GM18499 (cell line): ENCODE results near the gene PNLIP.

Experiments used
- ATAC-seq: cut with Tn5 transposase; IDR thresholded peaks from one replicate; pipeline ENCODE4 v1.9.1; 2021; ENCODE audit warnings: moderate number of reproducible peaks; ENCODE audit not compliant: insufficient read depth, unreplicated experiment

The PNLIP gene

DNA sequence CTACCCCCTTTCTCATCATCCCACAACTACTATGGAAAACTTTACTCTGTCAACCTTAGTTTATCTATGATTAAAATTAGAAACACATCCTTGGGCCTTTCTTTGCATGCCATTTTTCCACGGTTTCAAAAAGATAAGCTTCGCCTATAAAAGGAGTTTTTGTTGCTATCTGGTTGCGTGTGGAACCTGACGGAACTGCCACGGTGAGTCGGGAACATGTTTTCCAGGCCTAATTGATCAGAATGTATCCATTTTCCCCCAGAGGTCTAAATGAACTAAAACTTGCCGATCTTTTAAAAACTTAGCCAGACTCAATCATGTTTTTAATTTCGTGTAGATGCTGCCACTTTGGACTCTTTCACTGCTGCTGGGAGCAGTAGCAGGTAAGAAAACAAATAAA, at the start of gene PNLIP:
TSS of gene PNLIP (plus strand) at position 176 of the 400 bp plus-strand sequence. CDS start at position 338, 162 bp downstream.
- ATAC-seq = no peak

DNA sequence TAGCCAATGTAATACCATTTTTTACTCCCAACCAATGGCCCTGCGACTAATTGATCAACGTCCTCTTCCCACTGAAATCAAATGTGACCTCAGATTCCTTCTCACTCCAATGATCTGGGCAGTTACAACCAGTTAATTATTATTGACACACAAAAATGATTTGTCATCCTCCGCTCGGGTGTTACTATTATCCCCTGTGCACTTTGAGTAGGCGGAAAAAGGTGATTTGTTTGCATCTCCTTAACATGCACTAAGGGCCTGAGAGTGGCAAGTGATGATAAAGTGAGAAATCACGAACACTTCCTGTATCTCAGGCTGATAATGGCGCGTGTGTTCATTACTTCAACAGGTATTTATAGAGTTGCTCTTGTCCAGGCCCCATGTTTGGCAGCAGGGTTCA, 40.9 kb upstream of the PNLIP start:
- no peak for ATAC-seq

DNA sequence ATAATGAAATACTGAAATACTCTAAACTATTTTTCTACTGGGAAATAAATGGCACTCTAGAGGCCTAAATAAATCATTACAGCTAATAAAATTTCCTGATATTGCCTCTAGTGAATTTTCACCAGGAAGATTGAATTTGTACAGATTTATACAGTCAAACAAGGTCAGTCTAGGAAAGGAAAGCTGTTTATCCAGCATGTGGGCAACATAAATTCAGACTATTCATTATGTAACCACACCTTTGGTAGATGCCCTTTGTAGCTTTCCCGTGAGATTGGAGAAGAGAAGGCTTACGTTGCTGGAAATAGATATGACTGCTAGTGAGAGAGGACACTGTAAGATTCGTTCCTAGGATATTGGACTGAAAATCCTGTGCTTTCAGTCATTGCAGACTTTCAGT, 35.2 kb upstream of the PNLIP start:
- no peak for ATAC-seq

DNA sequence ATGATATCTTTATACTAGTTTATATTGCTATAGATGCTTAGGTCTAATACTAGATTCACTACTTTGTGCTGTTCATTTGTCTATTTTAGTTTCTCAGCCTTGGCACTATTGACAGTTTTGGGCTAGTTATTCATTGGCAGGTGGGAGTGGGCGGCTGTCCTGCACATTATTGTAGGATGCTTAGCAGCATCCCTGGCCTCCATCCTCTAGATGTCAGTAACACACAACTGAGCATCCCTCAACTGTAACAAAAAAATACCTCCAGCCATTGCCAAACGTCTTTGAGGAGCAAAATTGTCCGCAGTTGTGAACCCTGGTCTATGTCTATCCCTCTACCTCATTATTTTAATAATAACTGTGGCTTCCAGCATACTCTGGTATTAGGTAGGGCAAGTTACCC, 34.4 kb upstream of the PNLIP start:
- no peak for ATAC-seq

DNA sequence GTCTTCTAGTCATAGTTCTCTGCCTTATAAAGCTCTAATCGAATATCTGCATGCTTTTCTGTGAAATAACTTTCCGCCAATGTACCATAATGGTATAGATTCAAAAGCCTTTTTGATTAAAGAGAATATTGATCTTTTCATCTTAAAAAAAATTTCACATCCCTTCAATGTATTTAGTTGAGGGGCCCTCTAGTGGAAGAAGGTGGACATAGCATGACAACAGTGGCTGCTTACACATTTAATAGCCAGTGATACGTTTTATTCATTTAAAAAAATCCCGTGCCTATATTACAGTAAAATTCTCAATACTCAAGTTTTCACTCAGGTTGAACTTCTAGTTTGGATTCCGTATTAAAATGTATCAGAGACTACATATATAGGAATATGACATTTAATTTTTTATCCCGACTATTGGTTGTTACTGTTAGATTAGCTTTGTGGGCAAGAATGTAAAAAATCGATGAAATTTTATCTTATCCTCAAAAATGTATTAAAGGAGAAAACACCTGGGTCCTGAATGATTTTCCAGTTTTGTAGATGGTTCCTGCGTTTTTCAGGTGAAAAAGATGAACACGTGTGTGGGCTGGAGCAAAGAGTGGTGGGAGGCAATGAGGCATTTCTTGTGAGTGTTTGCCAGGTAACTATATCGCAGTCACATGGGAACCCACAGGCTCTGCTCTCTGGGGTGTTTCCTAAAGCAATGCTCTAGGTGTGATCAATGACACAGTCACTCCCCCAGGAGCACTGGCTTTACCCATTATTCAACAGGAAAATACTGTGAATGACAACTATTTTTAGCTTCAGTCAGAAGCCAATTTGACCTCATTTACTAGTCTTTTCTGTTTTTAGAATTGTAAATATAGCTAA, 24.1 kb upstream of the PNLIP start:
- no peak for ATAC-seq

DNA sequence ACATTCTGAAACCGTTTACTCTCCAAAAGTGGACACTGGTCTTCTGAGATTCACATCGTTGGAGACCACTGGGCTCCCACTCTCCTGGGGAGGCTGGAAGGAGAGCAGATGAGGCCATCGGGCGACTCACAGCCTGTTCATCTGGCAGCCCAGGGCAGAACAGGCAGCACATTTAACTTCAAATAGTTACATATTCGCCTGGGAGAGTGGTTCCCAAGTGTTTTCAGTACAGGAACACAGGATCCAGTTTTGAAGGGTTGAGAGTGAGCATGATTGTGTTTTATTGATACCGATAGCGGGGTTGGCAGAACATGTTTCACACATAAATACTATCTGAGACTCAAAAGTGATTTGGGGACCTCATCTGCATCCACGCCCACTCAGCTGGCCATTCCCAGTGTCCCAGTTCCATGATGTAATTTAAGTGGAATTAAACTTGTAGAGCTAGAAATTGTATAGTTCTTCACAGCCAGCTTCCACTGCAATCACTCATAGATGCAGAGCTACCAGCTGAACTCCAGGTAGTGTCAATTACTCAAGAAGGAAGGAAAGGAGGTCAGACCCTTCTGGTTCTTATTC, 22.8 kb upstream of the PNLIP start:
- no peak for ATAC-seq

DNA sequence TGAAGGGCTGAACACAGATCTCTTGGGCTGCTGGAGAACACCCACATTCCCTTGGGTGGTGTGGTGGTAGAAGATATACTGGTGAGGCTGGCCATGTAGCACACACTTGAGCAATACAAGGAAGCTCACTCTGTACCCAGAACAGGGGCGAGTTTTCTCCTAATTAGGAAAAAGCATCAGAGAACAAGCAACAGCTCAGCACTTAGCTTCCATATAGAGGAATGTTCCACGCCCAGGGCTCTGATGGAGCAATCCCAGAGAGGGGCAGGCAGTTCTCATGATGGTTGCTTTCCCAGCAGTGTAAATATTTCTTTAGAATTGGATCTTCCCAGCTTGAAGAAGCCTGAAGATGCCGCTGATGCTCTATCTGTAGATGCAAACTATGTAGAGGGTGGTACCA, 21.0 kb upstream of the PNLIP start:
- ATAC-seq = no peak

DNA sequence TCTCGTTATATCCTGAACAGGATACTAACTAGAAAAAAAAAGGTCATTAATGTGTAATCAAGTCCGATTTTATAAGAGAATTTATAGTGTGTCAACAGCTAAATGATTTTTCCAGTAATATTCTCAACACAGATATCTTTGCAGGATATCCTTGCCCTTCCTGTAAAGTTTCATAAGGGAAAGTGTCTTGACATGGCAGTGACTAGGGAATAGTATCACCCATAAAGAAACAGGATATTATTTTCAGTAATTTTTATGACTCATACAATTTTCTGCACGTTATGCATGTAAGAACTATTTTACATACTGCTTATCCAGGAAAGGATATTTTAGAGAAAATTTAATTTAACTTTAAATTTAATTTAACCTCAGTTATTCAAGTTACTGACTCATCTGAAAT, 19.5 kb upstream of the PNLIP start:
- ATAC-seq = no peak

DNA sequence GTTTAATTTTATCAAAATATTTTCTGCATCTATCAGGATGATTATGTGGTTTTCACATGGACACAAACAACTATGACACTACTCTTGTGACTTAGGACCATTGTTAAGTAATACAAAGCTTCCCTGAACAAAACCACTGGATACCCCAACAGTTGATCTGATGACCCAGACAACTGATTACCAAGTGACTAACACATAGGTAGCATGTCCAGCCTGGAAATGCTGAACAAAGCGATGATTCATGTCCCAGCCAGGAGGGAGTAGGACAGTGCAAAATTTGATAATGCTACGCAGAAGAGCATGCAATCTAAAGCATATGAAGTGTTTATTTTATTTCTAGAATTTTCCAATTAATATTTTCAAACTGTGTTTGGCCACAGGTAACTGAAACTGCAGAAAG, 8.9 kb upstream of the PNLIP start:
- ATAC-seq = no peak

DNA sequence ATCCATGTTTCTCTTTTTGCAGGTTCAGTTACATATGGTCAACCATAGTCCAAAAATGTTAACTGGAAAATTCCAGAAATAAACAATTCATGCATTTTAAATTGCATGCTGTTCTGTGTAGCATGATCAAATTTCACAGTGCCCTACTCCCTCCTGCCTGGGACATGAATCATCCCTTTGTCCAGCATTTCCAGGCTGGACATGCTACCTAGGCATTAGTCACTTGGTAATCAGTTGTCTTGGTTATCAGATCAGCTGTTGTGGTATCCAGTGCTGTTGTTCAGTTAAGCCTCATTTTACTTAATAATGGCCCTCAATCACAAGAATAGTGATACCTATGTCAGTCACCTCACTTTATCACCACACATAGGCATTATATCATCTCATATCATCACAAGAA, 7.3 kb upstream of the PNLIP start:
- ATAC-seq = no peak

DNA sequence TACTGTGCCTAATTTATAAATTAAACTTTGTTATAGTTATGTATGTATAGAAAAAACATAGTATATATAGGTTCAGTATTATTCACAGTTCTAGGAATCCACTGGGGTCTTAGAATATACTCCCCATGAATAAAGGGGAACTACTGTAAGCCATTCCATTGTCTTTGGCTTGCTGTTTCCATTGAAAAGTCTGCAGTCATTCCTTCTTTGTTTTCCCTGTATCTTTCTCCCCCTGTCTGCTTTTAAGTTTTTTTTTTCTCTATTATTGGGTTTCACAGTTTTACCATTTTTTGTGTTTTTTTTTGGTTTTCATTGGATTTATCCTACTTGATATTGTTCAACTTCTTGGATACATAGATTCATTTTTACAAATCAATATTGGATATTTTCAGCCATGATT, 6.7 kb upstream of the PNLIP start:
- no peak for ATAC-seq

DNA sequence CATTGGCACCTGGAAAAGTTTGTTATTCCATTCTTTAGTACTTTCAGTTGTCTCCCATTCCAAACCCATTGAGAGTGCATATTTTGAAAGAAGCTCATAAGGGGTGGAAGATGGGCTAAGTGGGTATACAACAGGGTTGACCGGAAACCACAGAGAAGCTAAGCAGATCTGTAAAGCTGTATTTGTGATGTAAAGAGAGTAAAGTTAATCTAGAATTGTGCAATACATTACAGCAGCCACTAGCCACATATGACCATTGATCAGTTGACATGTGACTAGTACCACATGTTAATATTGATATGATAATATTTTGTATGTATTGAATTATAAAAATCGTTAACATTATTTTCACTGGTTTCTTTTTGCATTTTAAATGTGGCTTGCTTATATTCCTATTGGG, 4.9 kb upstream of the PNLIP start:
- ATAC-seq = no peak

DNA sequence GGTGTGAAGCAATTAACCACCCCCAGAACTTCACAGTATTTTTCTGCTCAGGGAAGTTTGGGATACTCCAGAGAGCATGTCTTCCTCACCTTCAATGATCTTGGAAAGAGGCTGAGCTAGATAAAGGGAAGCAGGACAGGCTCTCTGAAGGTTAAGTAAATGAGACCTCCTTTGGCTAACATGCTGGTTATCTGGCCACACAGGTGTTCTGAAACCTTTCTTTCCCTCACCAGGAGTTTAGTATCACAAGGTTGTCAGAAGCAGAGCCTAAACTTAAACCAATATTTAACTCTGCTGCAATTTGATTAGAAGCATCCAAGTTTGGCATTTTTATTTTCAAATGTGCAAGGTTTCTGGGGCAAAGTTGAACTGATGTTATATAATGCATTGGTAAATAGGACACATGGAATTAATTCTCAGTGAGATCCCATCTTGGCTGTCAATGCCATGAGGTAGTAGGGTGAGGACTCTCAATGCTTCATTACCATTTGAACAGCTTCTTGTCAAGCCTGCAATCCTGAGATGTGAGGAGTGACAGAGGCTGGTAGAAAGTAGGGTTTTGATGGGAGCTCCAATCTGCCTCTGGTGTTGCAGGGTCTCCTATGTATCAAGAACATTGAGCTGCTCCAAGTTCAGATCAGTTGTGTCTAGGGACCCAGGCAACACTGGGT, 3.6 kb upstream of the PNLIP start:
- ATAC-seq = no peak

DNA sequence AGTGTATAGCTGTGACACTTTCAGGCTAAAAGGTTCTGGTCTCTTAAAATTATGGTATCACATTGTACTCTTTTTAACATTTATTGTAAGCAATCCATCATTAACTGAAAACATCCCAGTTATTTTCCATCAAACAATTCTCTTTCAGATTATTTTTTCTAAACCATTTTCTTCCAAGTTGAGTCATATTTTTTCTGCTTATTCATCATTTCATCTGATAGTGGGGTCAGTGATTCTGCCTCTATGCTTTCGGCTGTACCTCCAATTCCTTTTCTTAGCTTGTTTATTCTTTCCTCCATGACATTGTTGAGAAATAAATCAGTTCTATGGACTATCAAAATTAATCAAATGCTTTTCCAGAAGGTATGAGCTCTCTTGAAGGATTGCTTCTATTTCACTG, 609 bp upstream of the PNLIP start:
- ATAC-seq = no peak

DNA sequence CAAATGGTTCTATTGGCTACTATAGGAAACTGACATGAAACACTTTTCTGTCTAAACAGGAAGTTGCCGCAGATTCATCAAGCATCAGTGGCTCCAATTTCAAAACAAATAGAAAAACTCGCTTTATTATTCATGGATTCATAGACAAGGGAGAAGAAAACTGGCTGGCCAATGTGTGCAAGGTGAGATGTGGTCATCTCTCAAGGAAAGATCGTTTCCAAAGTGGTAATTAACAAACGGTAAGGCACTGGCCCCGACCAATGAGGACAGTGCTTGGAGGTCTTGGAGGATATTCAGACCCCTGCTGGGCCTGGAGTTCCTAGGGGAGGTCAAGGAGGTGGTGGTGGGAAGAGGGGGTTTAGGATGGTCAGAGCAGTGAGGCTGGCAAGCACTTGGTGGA, 2.6 kb downstream of the PNLIP start:
- ATAC-seq = no peak

DNA sequence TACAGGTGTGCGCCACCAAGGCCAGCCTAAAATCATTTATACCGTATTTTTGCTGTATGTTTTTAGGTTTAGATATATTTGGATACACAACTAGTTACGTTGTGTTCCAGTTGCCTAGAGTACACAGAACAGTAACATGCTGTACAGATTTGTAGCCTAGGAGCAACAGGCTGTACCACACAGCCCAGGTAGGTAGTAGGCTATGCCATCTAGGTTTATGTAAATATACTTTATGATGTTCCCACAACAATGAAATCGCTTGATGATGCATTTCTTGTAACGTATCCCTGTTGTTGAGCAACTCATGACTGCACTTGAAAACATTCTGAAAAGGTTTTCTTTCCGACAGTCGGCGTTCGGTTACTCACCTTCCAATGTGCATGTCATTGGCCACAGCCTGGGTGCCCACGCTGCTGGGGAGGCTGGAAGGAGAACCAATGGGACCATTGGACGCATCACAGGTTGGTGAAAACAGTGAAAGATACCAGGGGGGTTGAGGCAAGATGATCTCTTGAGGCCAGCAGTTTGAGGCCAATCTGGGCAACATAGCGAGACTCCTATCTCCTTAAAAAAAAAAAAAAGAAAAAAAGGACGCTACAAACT, 7.7 kb downstream of the PNLIP start:
- no peak for ATAC-seq

DNA sequence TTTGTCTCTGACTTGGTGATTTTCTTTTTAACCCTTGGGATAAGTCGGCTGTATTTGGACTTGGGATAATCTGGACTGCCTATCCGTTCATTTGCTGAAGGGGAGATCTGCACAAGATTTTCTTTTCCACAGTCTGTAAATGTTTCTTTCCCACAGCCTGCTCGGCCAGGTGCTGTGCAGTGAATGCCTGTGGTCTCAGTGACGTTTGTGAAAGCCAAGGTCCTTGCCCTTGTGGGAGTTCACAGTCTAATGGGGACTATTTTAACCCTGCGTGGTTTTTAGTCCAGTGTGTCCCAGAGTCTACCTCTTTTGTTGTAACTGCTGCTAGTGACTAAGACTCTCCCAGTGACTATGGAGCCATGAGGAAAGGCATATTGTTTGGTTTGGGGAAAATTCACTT, 8.9 kb downstream of the PNLIP start:
- no peak for ATAC-seq

DNA sequence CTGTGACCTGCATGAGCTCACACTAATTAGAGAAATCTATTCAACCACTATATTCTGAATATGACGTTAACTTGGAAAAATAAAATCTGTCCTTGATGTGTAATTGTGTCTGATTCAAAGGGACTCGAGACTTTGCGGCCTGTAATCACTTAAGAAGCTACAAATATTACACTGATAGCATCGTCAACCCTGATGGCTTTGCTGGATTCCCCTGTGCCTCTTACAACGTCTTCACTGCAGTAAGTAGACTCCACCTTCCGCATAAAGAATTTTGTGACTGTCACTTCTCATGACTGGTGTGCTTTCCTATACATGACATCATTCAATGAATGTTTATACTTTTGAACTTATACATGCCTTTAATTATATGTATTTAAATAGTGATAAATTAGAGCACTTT, 10.1 kb downstream of the PNLIP start:
- no peak for ATAC-seq

DNA sequence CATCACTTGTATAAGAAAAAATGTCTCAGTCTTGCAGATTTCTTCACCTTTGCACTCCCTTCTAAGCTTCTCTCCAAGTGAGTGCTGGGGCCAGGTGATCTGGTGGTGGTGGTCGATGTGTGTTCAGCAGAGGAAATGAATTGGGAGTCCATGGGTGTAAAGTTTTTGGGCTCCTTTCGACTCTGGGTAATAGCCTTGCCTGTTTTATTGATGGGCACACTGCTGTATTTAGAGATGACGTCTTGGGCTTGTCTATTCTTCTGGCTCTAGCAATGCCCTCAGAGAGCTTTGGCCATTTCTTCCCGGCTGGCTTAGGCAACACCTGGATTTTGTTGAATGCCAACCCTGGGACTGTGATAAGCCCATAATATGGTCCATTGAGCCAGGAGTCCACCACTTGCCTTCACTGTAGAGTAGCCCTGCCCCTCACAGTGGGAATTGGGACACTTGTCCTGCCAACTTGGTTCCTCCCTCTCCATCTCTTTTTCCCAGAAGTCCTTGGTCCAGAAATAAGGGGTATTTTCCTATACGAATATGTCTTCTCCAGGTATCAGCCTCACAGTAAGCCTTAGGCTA, 11.7 kb downstream of the PNLIP start:
- ATAC-seq = no peak

DNA sequence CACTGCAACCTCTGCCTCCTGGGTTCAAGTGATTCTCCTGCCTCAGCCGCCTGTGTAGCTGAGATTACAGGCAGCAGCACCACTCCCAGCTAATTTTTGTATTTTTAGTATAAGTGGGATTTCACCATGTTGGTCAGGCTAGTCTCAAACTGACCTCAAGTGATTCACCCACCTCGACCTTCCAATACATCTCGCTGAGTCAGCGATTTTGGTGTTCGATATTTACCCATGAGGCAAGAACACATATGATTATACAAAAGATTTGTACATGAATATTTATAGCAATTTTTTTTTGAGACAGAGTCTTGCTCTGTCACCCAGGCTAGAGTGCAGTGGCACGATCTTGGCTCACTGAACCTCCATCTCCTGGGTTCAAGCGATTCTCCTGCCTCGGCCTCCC, 19.8 kb downstream of the PNLIP start:
- no peak for ATAC-seq

DNA sequence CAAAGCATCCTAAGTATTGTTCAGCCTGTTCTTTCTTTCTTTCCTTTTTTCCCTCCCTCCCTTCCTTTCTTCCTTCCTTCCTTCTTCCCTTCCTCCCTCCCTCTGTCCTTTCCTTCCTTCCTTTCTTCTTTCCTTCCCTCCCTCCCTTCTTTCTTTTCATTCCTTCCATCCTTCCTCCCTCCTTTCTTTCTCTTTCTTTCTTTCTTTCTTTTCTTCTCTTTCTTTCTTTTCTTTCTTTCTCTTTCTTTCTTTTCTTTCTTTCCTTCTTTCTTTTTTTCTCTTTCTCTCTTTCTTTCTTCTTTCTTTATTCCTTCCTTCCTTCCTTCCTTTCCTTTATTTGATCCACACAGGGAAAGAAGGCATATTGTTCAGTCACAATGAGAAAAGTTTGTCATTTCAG, 21.2 kb downstream of the PNLIP start:
- ATAC-seq = no peak
